Epithelial cell of prostate (primary cell): ENCODE measurements around the gene GRK1.

Experiments used
- DNase-seq: peaks from one replicate; pipeline ENCODE4 v3.0.0-alpha.2; 2011; ENCODE audit warnings: low read depth, low spot score
- H3K27ac ChIP-seq: fragments of 450-650 bp; 2 replicates; pipeline ENCODE4 v1.5.1; 2017; ENCODE audit warnings: mild to moderate bottlenecking

Gene GRK1

GRCh38 chr13:113660066-113660465, 7.0 kb upstream of the GRK1 start:
- H3K27ac ChIP-seq: no peak overlapping the region

GRCh38 chr13:113661509-113661908, 5.5 kb upstream of the GRK1 start:
- DNase-seq: no peak
- H3K27ac ChIP-seq: no peak overlapping the region

More at GRCh38 chr13:113660066-113660465, 7.0 kb upstream of the GRK1 start:
- DNase-seq: no peak

- H3K27ac ChIP-seq: no peak overlapping the region
- DNase-seq: no peak
Observed at GRCh38 chr13:113663934-113664333, 3.1 kb upstream of the GRK1 start.

DNA sequence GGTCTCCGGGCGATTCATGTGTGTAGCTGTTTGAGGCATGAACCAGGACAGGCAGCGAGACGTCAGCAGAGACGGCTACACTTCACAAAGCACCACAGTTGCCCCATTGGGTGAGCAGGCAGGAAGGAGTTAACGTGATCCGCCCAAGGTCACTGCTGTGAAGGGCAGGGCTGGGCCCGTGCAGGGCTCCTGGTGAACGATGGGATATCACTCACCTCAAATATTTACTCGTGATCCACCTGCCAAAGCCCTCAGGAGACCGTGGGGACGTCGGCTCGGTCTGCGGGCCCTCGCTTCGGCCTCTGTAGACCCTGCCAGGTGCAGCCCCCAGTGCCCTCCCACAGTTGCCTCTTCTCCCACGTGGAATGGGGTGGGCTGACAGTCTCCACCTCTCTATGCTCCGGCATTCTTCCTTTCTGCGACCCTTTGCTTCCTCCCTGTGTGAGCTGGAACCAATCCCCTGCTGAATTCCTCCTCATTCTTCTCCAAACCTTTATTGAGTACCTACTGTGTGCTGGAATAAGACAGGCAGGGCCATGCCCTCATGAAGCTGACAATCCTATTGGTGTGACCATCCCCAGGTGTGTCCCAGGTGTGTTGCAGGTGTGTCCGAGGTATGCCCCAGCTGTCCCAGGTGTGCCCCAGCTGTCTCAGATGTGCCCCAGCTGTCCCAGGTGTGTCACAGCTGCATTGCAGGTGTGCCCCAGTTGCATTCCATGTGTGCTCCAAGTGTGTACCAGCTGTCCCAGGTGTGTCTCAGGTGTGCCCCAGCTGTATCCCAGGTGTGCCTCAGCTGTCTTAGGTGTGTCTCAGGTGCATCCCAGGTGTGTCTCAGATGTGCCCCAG, 2.0 kb upstream of the GRK1 start:
- no peak for DNase-seq
- no peak overlapping the region for H3K27ac ChIP-seq

GRCh38 chr13:113665597-113666328, 1.3 kb upstream of the GRK1 start:
- H3K27ac ChIP-seq: no peak overlapping the region
- no peak for DNase-seq

- DNase-seq: no peak
- H3K27ac ChIP-seq: no peak overlapping the region
Observed at GRCh38 chr13:113666329-113666670, 719 bp upstream of the GRK1 start.

DNA sequence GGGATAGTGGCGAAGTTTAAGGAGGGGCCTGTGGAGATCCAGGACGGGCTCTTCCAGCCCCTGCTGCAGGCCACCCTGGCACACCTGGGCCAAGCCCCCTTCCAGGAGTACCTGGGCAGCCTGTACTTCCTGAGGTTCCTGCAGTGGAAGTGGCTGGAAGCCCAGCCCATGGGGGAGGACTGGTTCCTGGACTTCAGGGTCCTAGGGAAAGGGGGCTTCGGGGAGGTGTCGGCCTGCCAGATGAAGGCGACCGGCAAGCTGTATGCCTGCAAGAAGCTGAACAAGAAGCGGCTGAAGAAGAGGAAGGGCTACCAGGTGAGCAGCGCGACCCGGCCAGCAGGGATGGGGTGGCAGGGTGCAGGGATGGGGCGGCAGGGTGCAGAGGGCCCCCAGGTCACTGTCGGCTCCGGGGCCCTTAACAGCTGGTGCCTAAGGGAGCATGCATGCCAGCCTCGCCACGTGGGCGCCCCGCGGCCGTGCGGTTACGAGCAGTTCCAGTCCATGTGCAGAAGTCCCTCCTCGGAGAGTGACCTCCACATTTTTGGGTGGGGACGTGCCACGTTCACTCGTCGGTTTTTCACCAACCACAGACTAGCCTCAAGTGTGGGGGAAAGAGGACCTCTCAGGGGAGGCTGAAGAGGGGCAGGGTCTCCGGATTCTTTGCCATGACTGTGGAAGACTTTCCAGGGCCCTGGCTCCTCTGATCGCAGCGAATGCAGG, 912 bp downstream of the GRK1 start:
- H3K27ac ChIP-seq: no peak overlapping the region
- DNase-seq: no peak

DNA sequence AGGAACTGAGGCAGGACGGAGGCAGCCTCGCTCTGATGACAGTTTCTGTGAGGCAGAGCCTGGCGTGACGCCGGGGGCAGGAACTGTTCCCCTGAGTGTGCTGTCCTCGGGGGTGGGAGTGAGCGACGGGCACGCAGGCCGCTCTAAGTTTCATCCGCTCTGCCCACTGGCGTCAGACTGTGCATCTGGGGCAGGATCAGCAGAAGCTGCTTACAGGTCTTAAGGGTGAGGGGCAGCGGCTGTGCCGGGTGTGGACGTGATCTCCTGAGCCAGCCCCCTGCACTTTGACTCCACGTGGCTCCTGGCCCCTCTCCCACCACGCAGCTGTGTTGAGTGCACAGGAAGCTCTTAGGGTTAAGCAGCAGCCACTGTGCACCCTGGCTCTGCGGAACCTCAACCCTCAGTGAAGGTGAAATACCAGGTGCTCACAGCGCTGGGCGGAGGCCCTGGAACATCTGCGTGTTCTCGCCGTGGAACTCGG, 1.5 kb downstream of the GRK1 start:
- no peak overlapping the region for H3K27ac ChIP-seq
- DNase-seq: no peak

DNA sequence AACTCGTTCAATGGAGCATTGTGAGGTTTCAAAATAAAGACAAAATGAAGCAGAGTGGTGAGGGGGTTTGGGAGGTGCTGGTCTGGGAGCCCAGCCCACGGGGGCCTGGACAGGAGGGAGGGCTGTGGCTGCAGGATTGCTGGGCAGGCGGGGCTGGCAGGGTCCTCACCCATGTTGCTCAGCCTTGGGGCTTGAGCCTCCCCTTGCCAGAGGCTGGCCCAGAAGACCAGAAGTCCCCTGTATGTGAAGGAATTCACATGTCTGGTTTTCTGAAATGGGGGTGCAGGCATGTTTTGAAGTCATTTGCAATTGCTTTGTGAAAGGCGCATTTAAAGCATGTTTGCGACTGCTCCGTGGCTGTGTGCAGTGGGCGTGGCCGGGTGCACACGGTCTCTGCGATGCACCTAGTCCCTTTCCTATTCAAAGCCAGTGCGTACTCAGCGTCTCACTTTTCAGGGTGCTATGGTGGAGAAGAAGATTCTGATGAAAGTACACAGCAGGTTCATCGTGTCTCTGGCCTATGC, 2.3 kb downstream of the GRK1 start:
- no peak for DNase-seq
- H3K27ac ChIP-seq: no peak overlapping the region

- no peak for DNase-seq
- no peak overlapping the region for H3K27ac ChIP-seq
Observed at GRCh38 chr13:113669755-113670341, 2.8 kb downstream of the GRK1 start.

GRCh38 chr13:113670541-113670940, 3.5 kb downstream of the GRK1 start:
- no peak overlapping the region for H3K27ac ChIP-seq
- DNase-seq: no peak

DNA sequence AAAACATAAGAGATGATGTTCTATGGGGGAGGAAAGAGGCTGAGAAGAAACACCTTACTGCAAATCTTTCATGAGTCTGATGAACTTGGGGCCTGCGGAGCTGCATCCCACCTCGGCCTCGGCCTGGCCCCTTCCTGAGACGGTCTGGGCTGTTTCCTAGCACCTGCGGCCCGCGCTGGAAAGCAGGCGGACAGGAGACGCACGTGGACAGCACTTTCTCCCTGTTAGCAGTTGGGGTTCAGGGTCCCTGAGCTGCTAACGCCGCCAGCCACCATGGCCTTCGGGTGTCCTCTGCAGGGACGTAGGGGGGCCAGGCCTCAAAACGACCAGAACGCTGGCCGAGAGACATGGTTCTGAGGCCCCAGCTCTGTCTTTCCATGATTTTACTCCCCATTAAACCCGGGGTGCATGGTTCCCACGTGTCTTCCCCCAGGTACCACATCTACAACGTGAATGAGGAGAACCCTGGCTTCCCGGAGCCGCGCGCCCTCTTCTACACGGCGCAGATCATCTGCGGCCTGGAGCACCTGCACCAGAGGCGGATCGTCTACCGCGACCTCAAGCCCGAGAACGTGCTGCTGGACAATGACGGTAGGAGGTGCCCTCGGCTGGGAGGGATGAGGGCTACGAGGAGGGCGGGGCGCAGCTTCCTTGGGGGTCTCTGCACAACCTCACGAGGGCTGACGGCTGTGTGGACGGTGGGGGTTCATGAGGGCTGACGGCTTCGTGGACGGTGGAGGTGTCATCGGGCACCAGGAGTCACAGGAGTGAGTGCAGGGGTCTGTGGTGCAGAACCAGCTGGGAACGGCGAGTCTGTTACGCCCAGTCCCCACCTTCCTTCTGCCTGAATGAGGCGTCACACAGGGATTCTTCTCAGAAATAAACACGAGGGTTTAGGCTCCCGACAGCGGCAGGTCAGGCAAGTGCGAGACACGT, 4.3 kb downstream of the GRK1 start:
- H3K27ac ChIP-seq: no peak overlapping the region
- no peak for DNase-seq

DNA sequence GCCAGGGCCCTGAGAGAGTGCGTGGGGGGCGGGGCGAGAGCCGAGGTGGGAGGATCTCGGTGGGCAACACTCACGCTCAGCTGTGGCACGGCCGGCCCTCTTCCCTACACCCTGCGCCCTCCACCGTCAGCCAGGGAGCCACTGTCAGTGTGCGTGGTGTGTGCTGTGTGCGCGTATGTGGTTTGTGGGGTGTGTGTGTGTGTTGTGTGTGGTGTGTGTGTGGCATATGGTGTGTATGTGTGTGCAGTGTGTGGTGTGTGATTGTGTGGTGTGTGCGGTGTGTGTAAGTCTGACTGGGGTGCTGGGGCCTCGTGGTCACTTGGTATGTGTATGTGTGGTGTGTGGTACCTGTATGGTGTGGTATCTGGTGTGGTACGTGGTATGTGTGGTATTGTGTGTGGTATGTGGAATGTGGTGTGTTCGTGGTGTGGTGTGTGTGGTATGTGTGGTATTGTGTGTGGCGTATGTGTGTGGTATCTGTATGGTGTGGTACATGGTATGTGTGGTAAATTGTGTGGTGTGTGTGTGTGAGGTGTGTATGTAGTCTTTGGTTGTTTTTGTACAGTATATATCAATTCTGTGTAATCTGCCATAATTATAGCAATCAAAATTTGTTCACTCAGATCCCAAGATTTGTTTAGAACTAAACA, 5.1 kb downstream of the GRK1 start:
- no peak for DNase-seq
- H3K27ac ChIP-seq: no peak overlapping the region

DNA sequence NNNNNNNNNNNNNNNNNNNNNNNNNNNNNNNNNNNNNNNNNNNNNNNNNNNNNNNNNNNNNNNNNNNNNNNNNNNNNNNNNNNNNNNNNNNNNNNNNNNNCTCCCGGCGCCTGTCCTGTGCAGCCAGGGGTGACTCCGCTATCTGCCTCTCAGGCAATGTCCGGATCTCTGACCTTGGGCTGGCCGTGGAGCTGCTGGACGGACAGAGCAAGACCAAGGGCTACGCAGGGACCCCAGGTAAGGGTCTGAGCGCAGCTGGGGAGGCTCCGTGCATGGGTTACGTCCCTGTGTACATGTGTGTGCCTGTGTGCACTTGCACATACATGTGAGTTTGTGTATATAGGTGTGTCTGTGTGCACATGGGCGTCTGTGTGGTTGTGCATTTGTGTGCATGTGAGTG, 55.9 kb downstream of the GRK1 start:
- no peak for DNase-seq

GRCh38 chr13:113723410-113724015, 56.5 kb downstream of the GRK1 start:
- no peak overlapping the region for H3K27ac ChIP-seq
- DNase-seq: no peak

More for the DNA sequence above, 55.9 kb downstream of the GRK1 start:
- no peak overlapping the region for H3K27ac ChIP-seq

DNA sequence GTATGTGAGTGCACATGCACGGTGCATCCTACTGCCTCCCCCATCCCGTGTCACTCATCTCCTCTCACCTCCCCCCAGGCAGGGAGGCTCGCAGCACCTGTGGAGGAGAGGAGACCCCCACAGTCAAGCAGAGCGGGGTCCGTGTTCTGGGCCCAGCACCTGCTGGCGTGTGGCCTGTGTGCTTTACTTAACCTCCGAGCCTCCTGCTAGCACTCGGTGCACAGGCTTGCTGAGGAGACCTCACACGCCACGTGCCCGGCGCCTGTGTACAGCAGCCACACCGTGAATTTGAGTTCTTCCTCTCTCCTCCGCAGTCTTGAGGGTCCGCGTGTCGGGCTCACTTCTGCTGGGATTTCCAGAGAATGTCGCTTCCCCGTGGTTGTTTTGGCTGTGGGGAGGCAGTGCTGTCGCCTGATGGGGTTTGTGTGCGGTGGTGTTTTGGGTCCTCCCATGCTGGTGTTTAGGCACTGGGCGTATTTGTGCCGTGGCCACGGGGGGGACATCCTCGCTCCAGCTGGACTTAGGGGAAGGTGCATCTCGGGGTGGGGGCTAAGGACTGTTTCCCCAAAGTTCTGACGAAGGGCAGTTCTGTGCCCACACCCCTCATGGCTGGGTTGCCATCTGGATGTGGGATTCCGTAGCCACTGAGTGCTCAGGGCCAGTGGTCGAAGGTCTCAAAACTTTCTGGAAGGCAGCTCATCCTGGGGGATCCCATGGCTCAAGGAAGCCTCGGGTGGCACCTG, 57.2 kb downstream of the GRK1 start:
- DNase-seq: no peak
- H3K27ac ChIP-seq: no peak overlapping the region

GRCh38 chr13:113724780-113725315, 57.8 kb downstream of the GRK1 start:
- H3K27ac ChIP-seq: peak overlapping the region; percentile 34
- no peak for DNase-seq
